GM19023 (cell line): ENCODE data around the gene ATP2B3.

ENCODE experiments used
- ATAC-seq: cut with Tn5 transposase; IDR thresholded peaks from one replicate; pipeline ENCODE4 v1.9.1; 2021; ENCODE audit warnings: mild to moderate bottlenecking, moderate library complexity; ENCODE audit not compliant: unreplicated experiment

The ATP2B3 gene

DNA sequence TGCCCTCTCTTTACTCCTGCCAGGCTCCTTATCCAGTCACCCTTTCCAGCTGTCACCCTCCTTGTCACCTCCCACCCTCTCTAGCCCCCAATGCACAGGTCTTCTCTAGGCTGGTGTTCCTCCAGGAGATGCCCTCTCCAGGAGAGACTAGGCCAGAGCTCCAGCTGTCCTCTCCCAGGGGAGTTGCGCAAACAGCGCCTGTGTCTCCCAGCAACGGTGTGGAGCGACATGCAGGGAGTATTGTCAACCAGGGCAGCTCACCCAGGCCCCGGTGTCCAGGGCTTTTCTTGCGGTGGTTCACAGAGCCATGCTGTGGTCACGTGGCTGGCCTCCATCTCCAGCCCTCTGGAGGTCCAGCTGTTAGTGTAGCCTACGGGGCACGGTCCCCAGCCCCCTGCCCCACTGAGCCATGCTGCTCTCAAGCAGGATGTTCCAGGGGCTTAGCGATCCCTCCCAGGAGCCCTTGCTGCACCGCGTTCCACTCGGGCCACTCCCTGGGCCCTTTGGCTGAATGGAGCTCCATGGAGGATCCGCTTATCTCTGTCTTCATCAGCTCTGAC lies 46.7 kb downstream of the ATP2B3 start:
- no peak for ATAC-seq

GRCh38 chrX:153565996-153566580 lies 48.6 kb downstream of the ATP2B3 start:
- ATAC-seq, result no peak

DNA sequence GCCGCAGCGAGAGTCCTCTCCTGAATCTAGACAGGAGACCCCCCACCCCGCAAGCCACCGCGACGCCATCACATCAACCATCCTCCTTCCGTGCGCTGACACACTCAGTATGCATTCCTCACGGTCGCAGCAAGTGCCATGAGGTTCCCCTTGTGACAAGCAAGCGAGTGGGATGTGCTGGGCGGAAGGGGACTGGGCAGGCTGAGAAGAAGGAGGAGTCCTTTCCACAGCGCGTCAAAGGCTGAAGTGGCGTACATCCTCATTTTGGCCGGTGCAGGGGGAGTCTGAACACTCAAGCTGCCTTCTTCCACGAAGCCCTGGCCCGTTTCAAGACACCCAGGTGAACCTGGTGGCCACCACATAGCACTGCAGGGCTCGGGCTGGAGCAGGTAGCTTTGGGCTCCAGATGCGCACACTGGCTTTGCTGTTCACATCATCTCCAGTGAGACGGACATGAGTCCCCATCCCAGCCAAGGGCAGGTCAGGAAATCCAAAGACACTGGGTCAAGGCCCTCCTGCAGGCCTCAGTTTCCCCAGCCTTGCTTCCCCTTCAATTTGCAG lies 51.1 kb downstream of the ATP2B3 start:
- ATAC-seq, result no peak

DNA sequence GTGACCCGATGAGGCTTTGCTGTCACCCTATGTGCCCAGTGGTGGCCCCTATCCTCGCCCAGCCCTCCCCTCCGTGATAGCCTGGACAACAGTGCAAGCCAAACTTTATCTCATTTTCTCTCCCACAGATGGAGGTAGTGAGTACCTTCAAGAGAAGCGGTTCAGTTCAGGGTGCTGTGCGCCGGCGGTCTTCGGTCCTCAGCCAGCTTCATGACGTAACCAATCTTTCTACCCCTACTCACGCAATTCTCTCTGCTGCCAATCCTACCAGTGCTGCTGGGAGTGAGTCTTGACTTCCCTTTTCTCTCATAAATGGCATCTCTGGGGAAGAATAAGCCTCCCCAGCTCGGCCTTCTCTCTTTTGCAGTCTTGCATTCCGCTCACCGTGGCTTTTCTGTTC lies 52.0 kb downstream of the ATP2B3 start:
- ATAC-seq, result no peak

GRCh38 chrX:153571534-153571908 lies 54.1 kb downstream of the ATP2B3 start:
- no peak for ATAC-seq

DNA sequence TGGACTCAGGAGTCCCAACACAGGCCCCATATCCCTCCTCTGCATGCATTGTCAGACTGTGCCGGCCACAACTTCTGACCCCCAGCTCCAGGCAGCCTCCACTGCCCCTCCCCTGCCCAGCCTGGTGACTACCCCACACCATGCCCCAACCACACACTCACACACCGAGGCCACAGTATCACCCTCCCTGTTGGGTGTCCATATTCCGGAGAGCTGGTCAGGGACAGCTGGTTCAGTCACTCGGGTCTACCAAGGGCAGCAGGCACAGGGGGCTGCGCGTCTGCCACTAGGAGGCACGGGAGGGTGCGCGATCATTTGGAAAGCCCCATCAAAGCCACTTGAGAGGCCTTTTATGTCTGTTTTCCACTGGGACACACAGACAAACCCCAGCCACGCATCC lies 55.2 kb downstream of the ATP2B3 start:
- ATAC-seq, result no peak

GRCh38 chrX:153573984-153574383 lies 56.5 kb downstream of the ATP2B3 start:
- ATAC-seq, result no peak

- ATAC-seq, result no peak
These were observed 58.9 kb downstream of the ATP2B3 start for GRCh38 chrX:153576239-153576870.

GRCh38 chrX:153576961-153577360 lies 59.5 kb downstream of the ATP2B3 start:
- ATAC-seq, result no peak

DNA sequence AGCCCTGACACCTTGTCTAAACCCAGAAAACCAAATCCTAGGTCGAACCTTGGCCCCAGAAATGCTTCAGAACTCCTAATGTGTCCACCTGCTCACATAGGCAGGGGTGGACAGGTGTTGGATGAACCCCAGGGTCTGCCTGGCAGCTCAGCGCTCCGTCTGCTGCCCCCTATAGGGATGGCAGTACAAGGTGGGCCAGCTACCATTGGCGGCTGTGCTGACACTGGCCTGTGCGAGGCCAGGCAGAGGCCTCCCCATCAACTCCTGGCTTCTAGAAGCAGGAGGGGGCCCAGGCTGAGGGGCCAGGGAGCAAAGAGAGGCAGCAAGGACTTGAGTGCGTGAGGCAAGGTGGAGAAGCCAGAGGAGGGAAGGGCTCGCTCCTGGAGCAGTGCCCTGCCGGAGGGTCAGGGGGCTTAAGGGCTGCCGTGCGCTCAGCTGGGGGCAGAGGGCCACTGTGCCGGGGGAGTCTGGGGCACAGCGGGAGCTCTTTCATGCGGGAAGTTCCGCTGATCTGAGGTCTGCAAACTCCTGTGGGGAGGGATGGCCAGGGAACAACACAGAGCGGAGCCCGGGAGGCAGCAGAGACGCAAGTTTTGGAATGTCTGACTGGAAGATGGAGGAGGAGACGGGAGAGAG lies 60.9 kb downstream of the ATP2B3 start:
- no peak for ATAC-seq

- ATAC-seq, result no peak
These were observed 61.4 kb downstream of the ATP2B3 start for GRCh38 chrX:153578889-153579288.

- no peak for ATAC-seq
These were observed 63.4 kb downstream of the ATP2B3 start for GRCh38 chrX:153580700-153581386.

DNA sequence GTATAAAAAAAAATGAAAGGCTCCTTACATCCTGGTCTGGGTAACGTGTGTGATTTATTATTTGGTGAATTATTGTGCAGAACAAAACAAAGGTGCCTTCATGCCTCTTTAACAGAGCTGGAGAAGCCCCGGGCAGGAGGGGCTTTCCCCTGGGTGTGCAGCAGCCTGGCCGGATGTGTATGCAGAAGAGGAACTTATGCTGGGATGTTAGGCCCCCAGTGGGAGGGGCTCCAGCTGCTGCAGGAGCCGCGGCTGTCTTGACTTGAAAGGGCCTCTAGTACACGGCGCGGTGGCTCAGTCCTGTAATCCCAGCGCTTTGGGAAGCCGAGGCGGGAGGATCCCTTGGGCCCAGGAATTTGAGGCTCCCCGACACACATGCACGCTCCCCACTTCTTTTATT lies 65.5 kb downstream of the ATP2B3 start:
- peak; percentile 98 for ATAC-seq

- ATAC-seq, result no peak
These were observed 66.0 kb downstream of the ATP2B3 start for GRCh38 chrX:153583433-153583832.

GRCh38 chrX:153585827-153586226 lies 68.4 kb downstream of the ATP2B3 start:
- no peak for ATAC-seq

GRCh38 chrX:153587342-153587741 lies 69.9 kb downstream of the ATP2B3 start:
- no peak for ATAC-seq

DNA sequence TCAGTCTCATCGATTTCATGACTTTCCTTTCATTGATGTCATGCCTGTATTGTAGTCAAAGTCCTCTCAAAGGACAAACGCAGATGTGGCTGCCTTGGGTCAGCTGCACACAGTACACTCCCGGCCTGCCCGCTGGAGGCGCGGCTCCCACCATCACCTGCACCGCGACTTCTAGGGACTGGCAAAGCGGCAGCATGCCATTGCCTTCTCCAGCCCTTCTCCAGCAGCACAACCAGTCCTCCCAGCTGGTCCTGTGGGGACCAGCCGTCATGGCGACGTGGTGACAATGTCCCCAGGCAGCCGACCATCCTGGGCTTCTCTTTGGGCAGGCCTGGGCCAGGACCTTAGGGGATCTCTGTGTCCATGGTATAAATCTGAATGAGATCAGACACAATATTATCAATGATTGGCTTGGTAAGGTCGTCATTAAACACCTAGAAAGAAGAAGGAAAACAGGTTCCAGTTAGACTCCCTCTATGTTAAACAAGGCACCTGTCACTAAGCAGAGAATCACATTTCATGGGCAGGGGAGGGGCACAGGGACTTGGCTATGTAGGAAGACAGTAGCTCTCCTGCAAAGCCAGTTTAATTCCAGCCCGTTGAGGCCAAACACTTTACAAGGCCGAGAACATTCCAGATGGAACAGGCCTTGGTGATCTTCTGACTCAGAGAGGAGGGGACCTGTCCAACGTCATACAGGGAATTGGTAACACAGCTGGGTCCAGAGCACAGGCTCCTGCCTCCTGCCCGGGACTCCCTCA lies 70.8 kb downstream of the ATP2B3 start:
- ATAC-seq, result no peak

GRCh38 chrX:153588782-153589446 lies 71.5 kb downstream of the ATP2B3 start:
- no peak for ATAC-seq

DNA sequence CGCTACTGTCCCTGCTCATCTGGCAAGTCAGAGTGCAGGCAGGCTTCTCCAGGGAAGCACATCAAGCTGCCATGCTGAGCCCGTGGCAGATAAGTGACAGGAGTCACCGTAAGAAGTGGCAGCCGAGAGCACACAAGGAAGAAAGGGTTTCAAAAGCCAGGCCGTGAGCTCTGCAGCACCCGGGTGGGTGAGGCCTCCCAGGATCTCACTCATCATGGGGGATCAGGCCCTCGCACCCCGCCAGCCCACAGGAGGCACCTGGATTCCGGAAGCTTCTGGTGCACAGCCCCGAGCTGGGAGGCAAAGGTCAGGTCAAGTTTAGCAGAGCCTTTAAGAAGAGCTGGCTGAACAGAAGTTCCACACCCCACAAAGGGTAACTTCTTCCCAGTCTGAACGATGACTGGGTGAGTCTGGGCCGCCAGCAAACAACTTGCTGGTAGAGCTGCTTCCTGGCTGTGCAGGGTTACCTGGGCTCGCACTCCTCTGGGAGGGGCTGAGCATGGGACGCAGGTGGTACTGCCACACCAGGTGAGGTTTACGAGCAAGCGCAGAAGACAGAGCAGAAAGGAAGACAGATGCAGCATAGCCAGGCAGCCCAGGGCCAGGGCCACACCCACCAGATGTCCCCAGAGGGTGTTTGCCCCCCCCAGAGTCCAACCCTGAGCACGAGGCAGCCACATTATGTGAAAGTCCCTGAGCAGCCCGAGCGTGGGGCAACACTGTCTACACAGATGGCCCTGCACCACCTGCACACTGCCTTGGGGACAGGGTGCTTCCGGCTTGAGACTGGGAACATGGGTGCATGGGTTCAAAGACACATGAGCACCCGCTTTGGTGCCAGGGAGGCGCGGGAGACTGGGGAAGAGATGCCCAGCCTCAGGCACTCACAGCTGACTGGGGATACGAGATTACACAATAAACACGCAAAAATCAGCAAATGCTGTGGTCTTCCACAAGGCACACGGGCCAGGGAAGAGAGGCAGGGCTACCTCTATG lies 73.8 kb downstream of the ATP2B3 start:
- ATAC-seq, result no peak
